Sigmoid colon (tissue), 4 donors: ENCODE results near the gene SLCO2A1.

ENCODE experiments used
- POLR2A ChIP-seq, 2 donors: fragments of 450-650 bp; IDR thresholded peaks; one replicate each; pipeline ENCODE4 v1.6.1; 2016; ENCODE audit warnings: antibody characterized with exemption in 2 of 2, mild to moderate bottlenecking in 2 of 2, moderate library complexity in 2 of 2
- POLR2AphosphoS5 ChIP-seq, 4 donors: sonication (generic); formaldehyde crosslinking; IDR thresholded peaks; one replicate each; pipeline ENCODE4 v1.6.1; 2017; ENCODE audit warnings: antibody characterized with exemption in 4 of 4
- TF ChIP-seq, protein P1 (sequence below), 4 experiments: fragments of 450-650 bp in 3 of 4; fragments of 200-600 bp in 1 of 4; IDR thresholded peaks; one replicate each; pipeline ENCODE4 v1.5.1; 2016 to 2019; ENCODE audit warnings: antibody characterized with exemption in 4 of 4, mild to moderate bottlenecking in 3 of 4, moderate library complexity in 2 of 4

DNA sequence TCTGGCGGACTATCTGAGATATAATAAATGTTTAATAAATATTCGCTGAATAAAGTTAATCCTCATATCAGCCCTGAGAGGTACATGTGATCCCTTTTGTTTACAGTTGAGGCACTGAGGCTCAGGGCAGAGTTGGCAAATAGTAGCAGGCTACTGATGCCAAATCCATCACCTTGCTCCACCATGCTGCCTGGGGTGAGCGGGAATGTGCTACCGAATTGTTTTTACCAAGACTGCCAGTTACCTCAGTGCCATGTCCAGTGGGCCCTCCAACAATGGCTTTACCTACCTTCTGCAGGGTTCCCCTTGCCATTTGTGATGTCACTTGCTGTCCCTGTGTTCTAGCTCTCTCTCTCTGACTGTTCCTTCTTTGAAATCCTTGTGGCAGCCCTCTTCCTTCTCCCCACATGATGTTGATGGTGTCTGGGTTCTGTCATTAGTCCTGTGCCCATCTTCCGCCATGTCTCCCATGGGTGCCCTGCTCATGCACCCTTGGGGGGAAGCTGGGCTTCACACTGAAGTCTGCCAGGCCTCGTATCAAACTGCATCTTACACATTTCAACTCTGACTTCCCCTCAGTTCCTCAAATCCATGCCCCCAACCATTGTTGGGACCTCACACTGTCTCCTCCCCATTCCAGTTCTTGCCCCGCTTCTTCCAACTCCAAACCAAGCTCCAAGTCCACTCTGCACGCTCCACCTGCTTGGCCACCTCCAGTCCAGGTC lies 35.4 kb downstream of the SLCO2A1 start:
- TF ChIP-seq, protein P1, sequence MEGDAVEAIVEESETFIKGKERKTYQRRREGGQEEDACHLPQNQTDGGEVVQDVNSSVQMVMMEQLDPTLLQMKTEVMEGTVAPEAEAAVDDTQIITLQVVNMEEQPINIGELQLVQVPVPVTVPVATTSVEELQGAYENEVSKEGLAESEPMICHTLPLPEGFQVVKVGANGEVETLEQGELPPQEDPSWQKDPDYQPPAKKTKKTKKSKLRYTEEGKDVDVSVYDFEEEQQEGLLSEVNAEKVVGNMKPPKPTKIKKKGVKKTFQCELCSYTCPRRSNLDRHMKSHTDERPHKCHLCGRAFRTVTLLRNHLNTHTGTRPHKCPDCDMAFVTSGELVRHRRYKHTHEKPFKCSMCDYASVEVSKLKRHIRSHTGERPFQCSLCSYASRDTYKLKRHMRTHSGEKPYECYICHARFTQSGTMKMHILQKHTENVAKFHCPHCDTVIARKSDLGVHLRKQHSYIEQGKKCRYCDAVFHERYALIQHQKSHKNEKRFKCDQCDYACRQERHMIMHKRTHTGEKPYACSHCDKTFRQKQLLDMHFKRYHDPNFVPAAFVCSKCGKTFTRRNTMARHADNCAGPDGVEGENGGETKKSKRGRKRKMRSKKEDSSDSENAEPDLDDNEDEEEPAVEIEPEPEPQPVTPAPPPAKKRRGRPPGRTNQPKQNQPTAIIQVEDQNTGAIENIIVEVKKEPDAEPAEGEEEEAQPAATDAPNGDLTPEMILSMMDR (IDR thresholded peaks at IDR 0.05), result no peak
- TF ChIP-seq POLR2A (IDR thresholded peaks at IDR 0.05), result no peak
- no peak for TF ChIP-seq POLR2AphosphoS5 (IDR thresholded peaks at IDR 0.05)
